RWPE1 (cell line): ENCODE measurements around the gene TNS3.

Experiments used
- CTCF ChIA-PET: fragments of 350-600 bp; sonication (Branson Sonifier 250); formaldehyde crosslinking; extraction: SDS; loops from one replicate; lab custom pipeline; 2021; lab: Yijun Ruan, JAX
- POLR2A ChIA-PET: fragments of 400-600 bp; formaldehyde crosslinking; extraction: SDS; loops from one replicate; lab custom pipeline; 2020; ENCODE audit warnings: antibody characterized with exemption; ENCODE audit not compliant: low non-redundant PET; lab: Yijun Ruan, JAX
- DNase-seq: peaks from one replicate; pipeline ENCODE4 v3.0.0; 2012; ENCODE audit warnings: low spot score
- H3K27ac ChIP-seq: fragments of 450-650 bp; 2 replicates; pipeline ENCODE4 v1.5.1; 2017
- TF ChIP-seq, protein P1 (sequence below): fragments of 450-650 bp; conservative IDR thresholded peaks from 2 replicates; pipeline ENCODE4 v1.5.1; 2017; ENCODE audit warnings: low read depth, mild to moderate bottlenecking

TNS3 gene

GRCh38 chr7:47239034-47239433 lies 342.9 kb downstream of the TNS3 start:
- DNase-seq = no peak
- TF ChIP-seq, protein P1, sequence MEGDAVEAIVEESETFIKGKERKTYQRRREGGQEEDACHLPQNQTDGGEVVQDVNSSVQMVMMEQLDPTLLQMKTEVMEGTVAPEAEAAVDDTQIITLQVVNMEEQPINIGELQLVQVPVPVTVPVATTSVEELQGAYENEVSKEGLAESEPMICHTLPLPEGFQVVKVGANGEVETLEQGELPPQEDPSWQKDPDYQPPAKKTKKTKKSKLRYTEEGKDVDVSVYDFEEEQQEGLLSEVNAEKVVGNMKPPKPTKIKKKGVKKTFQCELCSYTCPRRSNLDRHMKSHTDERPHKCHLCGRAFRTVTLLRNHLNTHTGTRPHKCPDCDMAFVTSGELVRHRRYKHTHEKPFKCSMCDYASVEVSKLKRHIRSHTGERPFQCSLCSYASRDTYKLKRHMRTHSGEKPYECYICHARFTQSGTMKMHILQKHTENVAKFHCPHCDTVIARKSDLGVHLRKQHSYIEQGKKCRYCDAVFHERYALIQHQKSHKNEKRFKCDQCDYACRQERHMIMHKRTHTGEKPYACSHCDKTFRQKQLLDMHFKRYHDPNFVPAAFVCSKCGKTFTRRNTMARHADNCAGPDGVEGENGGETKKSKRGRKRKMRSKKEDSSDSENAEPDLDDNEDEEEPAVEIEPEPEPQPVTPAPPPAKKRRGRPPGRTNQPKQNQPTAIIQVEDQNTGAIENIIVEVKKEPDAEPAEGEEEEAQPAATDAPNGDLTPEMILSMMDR = no peak
- no peak overlapping the region for H3K27ac ChIP-seq
- ChIA-PET CTCF (interaction anchor here (1.0 to 1.2 kb wide), 2 partner anchors 14 to 15 kb away, joined by 3 read pairs; no protein-coding TSS in a partner anchor), POLR2A (no interaction called here)

DNA sequence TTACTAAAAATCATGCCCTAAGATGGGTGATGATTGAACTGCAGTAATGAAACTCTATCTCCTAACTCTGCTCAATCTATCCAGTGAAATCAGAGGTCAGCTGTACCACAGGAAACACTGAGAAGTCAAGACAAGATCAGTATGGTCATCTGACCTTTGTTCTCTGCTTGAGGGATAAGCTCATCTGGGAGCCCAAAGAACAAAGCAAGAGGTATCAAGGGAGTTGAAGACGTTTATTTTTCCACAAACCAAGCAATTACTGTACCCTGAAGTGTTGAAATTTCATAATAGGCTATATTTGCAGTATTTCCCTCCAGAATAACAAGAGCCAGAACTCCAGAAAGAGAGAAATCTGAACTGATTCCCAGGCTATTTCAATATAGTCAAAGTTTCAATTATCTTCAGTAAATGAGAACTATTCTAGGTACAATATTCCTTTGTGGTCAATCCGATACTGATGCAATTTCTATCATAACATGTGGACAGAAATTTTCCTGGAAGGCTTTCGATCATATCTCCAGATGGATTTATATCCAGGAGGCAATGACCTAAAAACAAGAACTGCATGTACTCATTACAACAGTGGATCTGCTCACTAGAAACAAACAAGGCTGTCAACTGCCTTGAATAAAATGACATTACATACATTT lies 345.3 kb downstream of the TNS3 start:
- CTCF ChIA-PET = interaction anchor here (0.6 to 1.1 kb wide), 4 partner anchors 9 to 1006 kb away, joined by 3 read pairs; no protein-coding TSS in a partner anchor
- POLR2A ChIA-PET = no interaction called here
- H3K27ac ChIP-seq = no peak overlapping the region
- no peak for DNase-seq
- TF ChIP-seq, protein P1 = no peak

DNA sequence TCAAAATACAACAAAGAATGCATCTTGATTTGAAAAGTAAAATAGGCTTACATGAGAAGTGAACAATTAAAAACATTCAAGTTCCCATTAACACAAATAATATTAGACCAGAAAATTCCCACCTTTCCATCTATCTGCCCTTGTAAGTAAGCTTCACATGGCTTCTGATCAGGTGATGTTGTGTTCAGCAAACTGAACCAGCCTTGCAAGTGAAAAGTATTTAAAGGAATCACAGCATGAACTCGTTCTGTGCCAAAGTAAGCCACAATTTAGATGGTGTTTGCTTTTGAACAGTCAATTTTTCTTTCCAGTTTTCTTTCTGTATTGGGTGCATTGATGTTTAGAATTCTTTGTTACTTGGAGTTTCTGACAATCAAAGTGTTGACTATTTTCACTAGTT lies 347.9 kb downstream of the TNS3 start:
- ChIA-PET CTCF (interaction anchor here (1.6 kb wide), 1 partner anchor 20 kb away, joined by 7 read pairs; no protein-coding TSS in a partner anchor), POLR2A (no interaction called here)
- DNase-seq = no peak
- TF ChIP-seq, protein P1 = no peak
- no peak overlapping the region for H3K27ac ChIP-seq

- DNase-seq = no peak
- ChIA-PET CTCF (interaction anchor here (1.6 kb wide), 1 partner anchor 21 kb away, joined by 7 read pairs; no protein-coding TSS in a partner anchor), POLR2A (no interaction called here)
- H3K27ac ChIP-seq = no peak overlapping the region
- TF ChIP-seq, protein P1 = no peak
These were observed 349.0 kb downstream of the TNS3 start for GRCh38 chr7:47232751-47233412.

DNA sequence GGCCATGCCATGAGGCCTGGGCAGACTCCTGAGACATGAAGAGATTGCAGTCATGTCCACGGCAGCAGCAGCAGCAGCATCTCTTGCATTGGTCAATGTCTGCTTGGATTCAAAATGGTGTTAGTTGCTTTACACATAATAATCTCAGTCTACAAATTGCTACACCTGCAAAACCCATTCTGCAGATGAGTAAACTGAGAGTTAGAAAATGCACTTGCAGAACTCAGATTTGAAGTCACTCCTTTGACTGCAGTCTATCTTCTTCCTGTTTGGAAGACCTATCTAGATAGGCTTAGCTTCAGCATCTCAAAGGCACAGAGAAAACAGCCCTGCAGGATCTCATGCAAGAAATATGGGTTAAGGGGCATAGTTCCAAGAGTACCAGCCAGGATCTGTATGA lies 350.3 kb downstream of the TNS3 start:
- ChIA-PET POLR2A (no interaction called here), CTCF (interaction anchor here (1.2 kb wide), 1 partner anchor 22 kb away, joined by 3 read pairs; no protein-coding TSS in a partner anchor)

DNA sequence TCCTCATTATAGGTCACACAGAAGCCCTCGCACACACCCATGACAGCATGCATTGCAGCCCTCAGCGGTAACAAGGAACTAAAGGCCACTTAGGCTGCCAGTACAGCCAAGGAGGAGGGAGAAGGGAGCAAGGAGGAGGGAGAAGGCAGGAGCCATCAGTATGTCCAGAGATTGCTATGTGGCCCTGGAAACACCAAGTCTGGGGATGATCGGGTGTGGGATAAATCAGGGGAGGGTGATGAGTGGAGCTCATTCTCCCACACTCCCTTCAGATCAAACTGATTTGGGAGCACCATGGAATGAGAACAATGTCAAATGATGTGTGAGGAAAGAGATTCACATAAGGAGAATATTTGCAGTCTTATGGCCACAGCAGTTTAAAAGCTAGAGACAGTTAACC lies 350.9 kb downstream of the TNS3 start:
- H3K27ac ChIP-seq = no peak overlapping the region
- POLR2A ChIA-PET = no interaction called here
- TF ChIP-seq, protein P1 = no peak
- CTCF ChIA-PET = interaction anchor here (1.2 kb wide), 1 partner anchor 23 kb away, joined by 3 read pairs; no protein-coding TSS in a partner anchor
- no peak for DNase-seq

More for the DNA sequence above, 350.3 kb downstream of the TNS3 start:
- DNase-seq = no peak
- H3K27ac ChIP-seq = no peak overlapping the region
- TF ChIP-seq, protein P1 = no peak
